ENCODE results near the gene LMO1. TPM values are rescaled to one million over a fixed set of nuclear protein-coding genes. Genes with fewer than 3 reads are reported as not detected.

The LMO1 gene
- total and polyA plus RNA-seq, 12 donors = 0.22 to 2.5 (median 1.2) TPM; not detected in 6

DNA sequence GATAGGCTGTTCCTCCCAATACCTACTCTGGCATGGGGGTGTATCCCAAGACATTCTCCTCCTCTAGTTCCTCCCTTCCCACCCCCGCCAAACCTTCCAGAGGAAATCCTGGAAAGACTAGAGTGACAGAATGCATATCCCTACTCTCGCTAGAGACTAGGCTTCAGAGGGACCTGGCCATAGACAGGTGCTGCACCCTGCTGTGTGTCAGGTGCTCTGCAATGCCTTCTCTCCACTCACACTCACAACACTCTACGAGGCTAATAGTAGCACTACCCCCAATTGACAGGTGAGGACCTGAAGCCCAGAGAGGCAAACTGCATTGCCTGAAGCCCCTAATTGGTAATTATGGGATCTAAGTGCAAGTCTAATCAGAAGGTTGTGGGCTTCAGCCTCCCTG, 46.2 kb upstream of the LMO1 start:
- H3K9me3 ChIP-seq (replicated peaks in 1 of 3) = no peaks in the 10 kb centered on the region
- no peak overlapping the region for H3K27ac ChIP-seq
- no peaks in the 10 kb centered on the region for H3K27me3 ChIP-seq
- DNase-seq = no peak
- H3K4me1 ChIP-seq (replicated peaks in 1 of 2) = no peaks in the 10 kb centered on the region
- H3K36me3 ChIP-seq (replicated peaks in 1 of 2) = no peaks in the 10 kb centered on the region
- 40 to 75% (median 59%) methylated on average over 3 of the region's 3 CpGs for WGBS, 4 donors
- TF ChIP-seq POLR2A (IDR thresholded peaks at IDR 0.05) = no peak
- peak in 2 of 6 experiments; percentile 12 to 33 for TF ChIP-seq CTCF (IDR thresholded peaks at IDR 0.05)
- no peak overlapping the region for H3K4me3 ChIP-seq
- intact Hi-C loops (cut with DNase I) = no loop called here

DNA sequence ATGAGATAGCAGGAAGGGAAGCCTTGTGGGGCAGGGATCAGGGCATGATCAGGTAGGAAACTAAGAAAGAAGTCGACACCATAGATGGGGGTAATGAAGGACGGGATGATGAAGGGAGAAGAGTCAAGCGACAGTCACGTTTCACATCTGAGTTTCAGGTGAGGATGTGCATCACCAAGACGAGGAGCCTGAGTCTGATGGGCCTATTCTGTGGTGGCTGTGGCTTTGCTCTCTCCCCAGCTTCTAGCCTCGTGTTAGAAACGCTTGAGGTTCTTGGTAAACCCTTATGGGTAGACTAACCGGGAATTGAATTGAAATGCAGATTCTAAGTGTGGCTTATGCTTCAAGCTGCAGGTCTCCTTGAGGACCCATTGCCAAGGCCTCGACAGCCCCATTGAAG, 45.6 kb upstream of the LMO1 start:
- intact Hi-C loops (cut with DNase I) = no loop called here
- DNase-seq = no peak
- Histone ChIP-seq H3K36me3 (replicated peaks in 1 of 2) (no peaks in the 10 kb centered on the region), H3K27ac (no peak overlapping the region), H3K9me3 (replicated peaks in 1 of 3) (no peaks in the 10 kb centered on the region), H3K27me3 (no peaks in the 10 kb centered on the region), H3K4me3 (no peak overlapping the region), H3K4me1 (replicated peaks in 1 of 2) (no peaks in the 10 kb centered on the region)
- 81 to 86% (median 82%) methylated on average over 9 of the region's 9 CpGs for WGBS, 4 donors
- TF ChIP-seq CTCF (IDR thresholded peaks at IDR 0.05) (no peak), POLR2A (IDR thresholded peaks at IDR 0.05) (no peak)

DNA sequence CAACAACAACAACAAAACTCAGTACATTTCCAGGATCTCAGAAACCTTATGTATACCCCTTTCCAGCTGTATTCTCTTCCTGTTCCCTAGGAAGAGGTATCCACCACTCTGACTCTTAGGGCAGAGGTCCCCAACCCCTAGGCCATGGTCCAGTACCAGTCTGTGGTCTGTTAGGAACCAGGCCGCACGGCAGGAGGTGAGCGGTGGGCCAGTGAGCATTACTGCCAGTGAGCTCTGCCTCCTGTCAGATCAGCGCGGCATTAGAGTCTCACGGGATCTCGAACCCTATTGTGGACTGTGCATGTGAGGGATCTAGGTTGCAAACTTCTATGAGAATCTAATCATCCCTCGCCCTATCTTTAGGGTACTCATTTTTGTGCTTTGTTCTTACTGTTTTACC, 43.9 kb upstream of the LMO1 start:
- H3K27me3 ChIP-seq = no peaks in the 10 kb centered on the region
- no peak overlapping the region for H3K27ac ChIP-seq
- WGBS, 4 donors = 87 to 95% (median 92%) methylated on average over 7 to 8 of the region's 8 CpGs
- H3K4me1 ChIP-seq (replicated peaks in 1 of 2) = no peaks in the 10 kb centered on the region
- H3K36me3 ChIP-seq (replicated peaks in 1 of 2) = no peaks in the 10 kb centered on the region
- TF ChIP-seq POLR2A (IDR thresholded peaks at IDR 0.05) (no peak), CTCF (IDR thresholded peaks at IDR 0.05) (no peak)
- intact Hi-C loops (cut with DNase I) = no loop called here
- DNase-seq = no peak
- H3K9me3 ChIP-seq (replicated peaks in 1 of 3) = no peaks in the 10 kb centered on the region
- no peak overlapping the region for H3K4me3 ChIP-seq

- WGBS, 4 donors = 89 to 96% (median 90%) methylated on average over 2 of the region's 2 CpGs
- H3K27ac ChIP-seq = no peak overlapping the region
- H3K36me3 ChIP-seq (replicated peaks in 1 of 2) = no peaks in the 10 kb centered on the region
- DNase-seq = no peak
- TF ChIP-seq CTCF (IDR thresholded peaks at IDR 0.05) = no peak
- TF ChIP-seq POLR2A (IDR thresholded peaks at IDR 0.05) = no peak
- H3K4me3 ChIP-seq = no peak overlapping the region
- intact Hi-C loops (cut with DNase I) = no loop called here
- H3K9me3 ChIP-seq (replicated peaks in 1 of 3) = no peaks in the 10 kb centered on the region
- no peaks in the 10 kb centered on the region for H3K27me3 ChIP-seq
- no peaks in the 10 kb centered on the region for H3K4me1 ChIP-seq (replicated peaks in 1 of 2)
Observed at GRCh38 chr11:8301622-8302021, 37.9 kb upstream of the LMO1 start.
